HCT116 (cell line): ENCODE measurements around the gene TRMT13. TPM values are rescaled to one million over a fixed set of nuclear protein-coding genes. Genes with fewer than 3 reads are reported as not detected.
"Not testable (repeated sequence)": the region's sequence is repeated elsewhere in the genome, so short reads cannot be mapped to it uniquely, and the experiment has no call there.

Source experiments
- ATAC-seq: fragments of 200-7000 bp; cut with Tn5 transposase; 2 replicates; pipeline ENCODE4 v1.9.1; 2020; ENCODE audit warnings: mild to moderate bottlenecking, moderate library complexity
- BruUV-seq: library from RNA; stranded (reverse); fragments of 400-500 nt; replicated peaks from 2 replicates; lab custom pipeline; 2021; lab: Mats Ljungman, UMichigan
- CTCF ChIA-PET: fragments of 300-600 bp; sonication (Branson Sonifier 250); formaldehyde crosslinking; loops from one replicate; lab custom pipeline; 2021; ENCODE audit warnings: antibody characterized with exemption; lab: Charles Lee
- POLR2A ChIA-PET: fragments of 300-600, 350-600 bp; sonication (Branson Sonifier 250); formaldehyde crosslinking; loops from one replicate; lab custom pipeline; 2021; ENCODE audit warnings: antibody characterized with exemption; lab: Charles Lee
- RAD21 ChIA-PET, 2 experiments: fragments of 300-600 bp; sonication (Branson Sonifier 250); formaldehyde crosslinking; loops; one replicate each; lab custom pipeline; 2023; ENCODE audit warnings: low total read pairs in 2 of 2; ENCODE audit not compliant: uncharacterized antibody in 2 of 2, unreplicated experiment in 2 of 2, low non-redundant PET in 1 of 2; lab: Charles Lee
- DNase-seq: peaks from one replicate; pipeline ENCODE4 v3.0.0-alpha.2; 2010; ENCODE audit warnings: low read depth, low spot score
- H2AFZ ChIP-seq: fragments of 200-600 bp; shearing (Covaris generic), sonication (generic); 2 replicates; pipeline ENCODE4 v1.6.1; 2017; ENCODE audit warnings: low read depth, mixed run types, mixed read lengths, antibody characterized with exemption, low read length; ENCODE audit not compliant: poor library complexity, severe bottlenecking
- H3K27ac ChIP-seq: 2 replicates; pipeline ENCODE4 v1.5.1; 2012; ENCODE audit warnings: low read depth, low read length
- H3K27me3 ChIP-seq: fragments of 200-600 bp; sonication (generic); 2 replicates; pipeline ENCODE4 v1.6.1; 2016; ENCODE audit warnings: mixed run types, low read length, mixed read lengths; ENCODE audit not compliant: insufficient read depth
- H3K36me3 ChIP-seq, 2 experiments: fragments of 200-500 bp in 1 of 2; fragments of 200-600 bp in 1 of 2; sonication (Bioruptor generic) in 1 of 2; sonication (generic) in 1 of 2; 2 replicates each; pipeline versions ENCODE4 v1.5.1 to v1.6.1; 2014 to 2016; ENCODE audit warnings: low read length in 2 of 2, inconsistent platforms in 1 of 2, mixed read lengths in 1 of 2, mixed run types in 1 of 2; ENCODE audit not compliant: insufficient read depth in 2 of 2, control insufficient read depth in 1 of 2
- H3K4me1 ChIP-seq, 2 experiments: fragments of 200-600 bp in 1 of 2; sonication (generic) in 1 of 2; 2 replicates each; pipeline versions ENCODE4 v1.5.1 to v1.6.1; 2012 to 2017; ENCODE audit warnings: low read length in 2 of 2, inconsistent platforms in 1 of 2, mild to moderate bottlenecking in 1 of 2, mixed read lengths in 1 of 2, mixed run types in 1 of 2, moderate library complexity in 1 of 2; ENCODE audit not compliant: insufficient read depth in 2 of 2, control insufficient read depth in 1 of 2
- H3K4me2 ChIP-seq: fragments of 200-600 bp; sonication (generic); 2 replicates; pipeline ENCODE4 v1.6.1; 2017; ENCODE audit warnings: mixed run types, low read length, mixed read lengths
- H3K4me3 ChIP-seq, 2 experiments: fragments of 200-600 bp in 1 of 2; sonication (generic) in 1 of 2; replicated peaks in 1 of 2; 2 replicates each; pipeline ENCODE4 v1.5.1; 2011 to 2016; ENCODE audit warnings: low read length in 2 of 2, control low read depth in 1 of 2, low read depth in 1 of 2, mild to moderate bottlenecking in 1 of 2, mixed read lengths in 1 of 2, mixed run types in 1 of 2
- H3K79me2 ChIP-seq: fragments of 200-600 bp; sonication (generic); 2 replicates; pipeline ENCODE4 v1.6.1; 2017; ENCODE audit warnings: mild to moderate bottlenecking, mixed run types, low read length, moderate library complexity, mixed read lengths; ENCODE audit not compliant: insufficient read depth
- H3K9ac ChIP-seq: fragments of 200-600 bp; sonication (generic); 2 replicates; pipeline ENCODE4 v1.6.1; 2016; ENCODE audit warnings: low read length, mixed read lengths
- H3K9me2 ChIP-seq: fragments of 200-600 bp; sonication (generic), shearing (Covaris generic); 2 replicates; pipeline ENCODE4 v1.6.1; 2017; ENCODE audit warnings: mixed run types, mild to moderate bottlenecking, moderate library complexity; ENCODE audit not compliant: insufficient read depth
- H3K9me3 ChIP-seq, 2 experiments: fragments of 200-500 bp in 1 of 2; fragments of 200-600 bp in 1 of 2; sonication (Bioruptor generic) in 1 of 2; sonication (generic) in 1 of 2; 2 replicates each; pipeline ENCODE4 v1.6.1; 2014 to 2017; ENCODE audit warnings: low read length in 2 of 2, mixed read lengths in 2 of 2, inconsistent platforms in 1 of 2, low read depth in 1 of 2, mild to moderate bottlenecking in 1 of 2, mixed run types in 1 of 2, moderate library complexity in 1 of 2; ENCODE audit not compliant: control insufficient read depth in 1 of 2, insufficient read depth in 1 of 2
- H4K20me1 ChIP-seq: fragments of 200-600 bp; sonication (generic), shearing (Covaris generic); 2 replicates; pipeline ENCODE4 v1.6.1; 2017; ENCODE audit warnings: mixed run types, mild to moderate bottlenecking, moderate library complexity; ENCODE audit not compliant: insufficient read depth
- CBX3 ChIP-seq: IDR thresholded peaks from 2 replicates; pipeline ENCODE4 v1.6.1; 2012; ENCODE audit warnings: low read depth
- CEBPB ChIP-seq: IDR thresholded peaks from 2 replicates; pipeline ENCODE4 v1.6.1; 2012; ENCODE audit warnings: low read depth
- EGR1 ChIP-seq: IDR thresholded peaks from 2 replicates; pipeline ENCODE4 v1.6.1; 2012; ENCODE audit warnings: low read depth
- ELF1 ChIP-seq: IDR thresholded peaks from 2 replicates; pipeline ENCODE4 v1.6.1; 2012; ENCODE audit warnings: low read depth, borderline replicate concordance
- EZH2 ChIP-seq: fragments of 200-600 bp; sonication (generic); IDR thresholded peaks from 2 replicates; pipeline ENCODE4 v1.6.1; 2017; ENCODE audit warnings: antibody characterized with exemption, mixed run types
- EZH2phosphoT487 ChIP-seq: fragments of 200-600 bp; IDR thresholded peaks from 2 replicates; pipeline ENCODE4 v1.6.1; 2018; ENCODE audit warnings: antibody characterized with exemption, borderline replicate concordance
- FOSL1 ChIP-seq: IDR thresholded peaks from 2 replicates; pipeline ENCODE4 v1.6.1; 2012; ENCODE audit warnings: low read depth
- JUND ChIP-seq: IDR thresholded peaks from 2 replicates; pipeline ENCODE4 v1.6.1; 2012
- POLR2A ChIP-seq: IDR thresholded peaks from 2 replicates; pipeline ENCODE4 v1.7.0; 2011; ENCODE audit warnings: borderline replicate concordance; ENCODE audit not compliant: insufficient read depth, insufficient read length; ENCODE audit errors: extremely low read depth
- POLR2AphosphoS5 ChIP-seq: IDR thresholded peaks from 2 replicates; pipeline ENCODE4 v1.6.1; 2011; ENCODE audit warnings: mild to moderate bottlenecking, low read depth, low read length, moderate library complexity
- RAD21 ChIP-seq: IDR thresholded peaks from 2 replicates; pipeline ENCODE4 v1.6.1; 2012; ENCODE audit warnings: low read depth, mild to moderate bottlenecking
- SIN3A ChIP-seq: IDR thresholded peaks from 2 replicates; pipeline ENCODE4 v1.6.1; 2012; ENCODE audit warnings: low read depth
- TCF7L2 ChIP-seq: IDR thresholded peaks from 2 replicates; pipeline ENCODE4 v1.7.0; 2011; ENCODE audit warnings: borderline replicate concordance, inconsistent platforms; ENCODE audit not compliant: insufficient read depth, insufficient read length; ENCODE audit errors: extremely low read depth
- YY1 ChIP-seq: IDR thresholded peaks from 2 replicates; pipeline ENCODE4 v1.6.1; 2011; ENCODE audit warnings: low read length, low read depth, moderate library complexity, mild to moderate bottlenecking; ENCODE audit not compliant: insufficient replicate concordance; ENCODE audit errors: extremely low read depth
- ZFX ChIP-seq: fragments of 450-650 bp; IDR thresholded peaks from 2 replicates; pipeline ENCODE4 v1.6.1; 2017
- ZNF274 ChIP-seq: fragments of 200-500 bp; sonication (Bioruptor generic); IDR thresholded peaks from 2 replicates; pipeline ENCODE4 v1.6.1; 2014; ENCODE audit warnings: mild to moderate bottlenecking, low read depth, low read length, inconsistent platforms
- intact Hi-C: fragments of 100-400 bp; cut with micrococcal nuclease; formaldehyde crosslinking; loops from 2 replicates; pipeline ENCODE4 v1.10.0; 2022
- total RNA-seq: library from RNA; stranded (reverse); gene quantifications from one replicate; pipeline ENCODE4 v1.2.1, GENCODE V29; 2021; ENCODE audit not compliant: unreplicated experiment
- TF ChIP-seq, protein P1 (sequence below): IDR thresholded peaks from 2 replicates; pipeline ENCODE4 v1.6.1; 2012
- TF ChIP-seq, protein P2 (sequence below): IDR thresholded peaks from 2 replicates; pipeline ENCODE4 v1.6.1; 2012; ENCODE audit warnings: low read depth
- TF ChIP-seq, protein P3 (sequence below), 3 experiments: fragments of 200-600 bp in 1 of 3; sonication (generic) in 1 of 3; IDR thresholded peaks in 2 of 3; conservative IDR thresholded peaks in 1 of 3; 2 replicates each; pipeline ENCODE4 v1.5.1; 2012 to 2017; ENCODE audit warnings: low read depth in 2 of 3, low read length in 2 of 3, antibody characterized with exemption in 1 of 3, borderline replicate concordance in 1 of 3, control low read depth in 1 of 3, mild to moderate bottlenecking in 1 of 3, mixed read lengths in 1 of 3, mixed run types in 1 of 3, moderate library complexity in 1 of 3; ENCODE audit not compliant: insufficient read depth in 1 of 3

TRMT13 gene
- total RNA-seq, 1 experiment from 2014 or later: 13.2 TPM

DNA sequence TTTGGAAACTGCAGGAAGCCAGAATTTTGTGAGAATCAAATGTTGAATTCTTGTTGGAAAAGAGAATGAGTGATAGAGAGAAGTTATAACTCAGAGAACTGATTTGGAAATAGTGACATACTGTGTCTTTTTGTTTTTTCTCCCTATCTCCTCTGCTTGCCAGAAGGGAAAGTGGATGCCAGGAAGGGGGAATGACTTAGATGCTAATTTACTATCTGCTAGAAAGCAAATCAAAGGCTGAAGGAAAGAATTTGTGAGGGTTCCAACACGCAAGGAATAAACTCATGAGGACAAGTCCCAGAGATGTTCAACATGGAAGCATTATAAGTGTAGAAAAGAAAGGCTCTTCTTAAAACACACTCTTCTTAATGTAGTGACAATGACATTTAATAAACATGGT, 65.6 kb downstream of the TRMT13 start:
- H3K9me2 ChIP-seq: no peaks in the 10 kb centered on the region
- no TSS peak for BruUV-seq
- ChIA-PET POLR2A (no interaction called here), RAD21 (no interaction called here), CTCF (no interaction called here)
- no peak overlapping the region for H3K4me3 ChIP-seq
- H3K9me3 ChIP-seq: no peaks in the 10 kb centered on the region
- DNase-seq (no peak), ATAC-seq (no peak)
- no peaks in the 10 kb centered on the region for H3K4me1 ChIP-seq
- H3K9ac ChIP-seq: no peak overlapping the region
- intact Hi-C loops: no loop called here
- no peaks in the 10 kb centered on the region for H3K79me2 ChIP-seq
- no peaks in the 10 kb centered on the region for H4K20me1 ChIP-seq
- H3K27ac ChIP-seq: no peak overlapping the region
- no peak overlapping the region for H3K4me2 ChIP-seq
- no peaks in the 10 kb centered on the region for H3K36me3 ChIP-seq
- no peak overlapping the region for H2AFZ ChIP-seq
- no peaks in the 10 kb centered on the region for H3K27me3 ChIP-seq
- TF ChIP-seq SIN3A (no peak), TCF7L2 (no peak), POLR2AphosphoS5 (no peak), FOSL1 (no peak), ZFX (no peak), EZH2 (no peak), CBX3 (no peak), EZH2phosphoT487 (no peak), ELF1 (no peak), EGR1 (no peak), ZNF274 (no peak), RAD21 (no peak), CEBPB (no peak), JUND (no peak), POLR2A (no peak), YY1 (no peak)
- TF ChIP-seq, protein P1, sequence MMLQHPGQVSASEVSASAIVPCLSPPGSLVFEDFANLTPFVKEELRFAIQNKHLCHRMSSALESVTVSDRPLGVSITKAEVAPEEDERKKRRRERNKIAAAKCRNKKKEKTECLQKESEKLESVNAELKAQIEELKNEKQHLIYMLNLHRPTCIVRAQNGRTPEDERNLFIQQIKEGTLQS: no peak
- TF ChIP-seq, protein P2, sequence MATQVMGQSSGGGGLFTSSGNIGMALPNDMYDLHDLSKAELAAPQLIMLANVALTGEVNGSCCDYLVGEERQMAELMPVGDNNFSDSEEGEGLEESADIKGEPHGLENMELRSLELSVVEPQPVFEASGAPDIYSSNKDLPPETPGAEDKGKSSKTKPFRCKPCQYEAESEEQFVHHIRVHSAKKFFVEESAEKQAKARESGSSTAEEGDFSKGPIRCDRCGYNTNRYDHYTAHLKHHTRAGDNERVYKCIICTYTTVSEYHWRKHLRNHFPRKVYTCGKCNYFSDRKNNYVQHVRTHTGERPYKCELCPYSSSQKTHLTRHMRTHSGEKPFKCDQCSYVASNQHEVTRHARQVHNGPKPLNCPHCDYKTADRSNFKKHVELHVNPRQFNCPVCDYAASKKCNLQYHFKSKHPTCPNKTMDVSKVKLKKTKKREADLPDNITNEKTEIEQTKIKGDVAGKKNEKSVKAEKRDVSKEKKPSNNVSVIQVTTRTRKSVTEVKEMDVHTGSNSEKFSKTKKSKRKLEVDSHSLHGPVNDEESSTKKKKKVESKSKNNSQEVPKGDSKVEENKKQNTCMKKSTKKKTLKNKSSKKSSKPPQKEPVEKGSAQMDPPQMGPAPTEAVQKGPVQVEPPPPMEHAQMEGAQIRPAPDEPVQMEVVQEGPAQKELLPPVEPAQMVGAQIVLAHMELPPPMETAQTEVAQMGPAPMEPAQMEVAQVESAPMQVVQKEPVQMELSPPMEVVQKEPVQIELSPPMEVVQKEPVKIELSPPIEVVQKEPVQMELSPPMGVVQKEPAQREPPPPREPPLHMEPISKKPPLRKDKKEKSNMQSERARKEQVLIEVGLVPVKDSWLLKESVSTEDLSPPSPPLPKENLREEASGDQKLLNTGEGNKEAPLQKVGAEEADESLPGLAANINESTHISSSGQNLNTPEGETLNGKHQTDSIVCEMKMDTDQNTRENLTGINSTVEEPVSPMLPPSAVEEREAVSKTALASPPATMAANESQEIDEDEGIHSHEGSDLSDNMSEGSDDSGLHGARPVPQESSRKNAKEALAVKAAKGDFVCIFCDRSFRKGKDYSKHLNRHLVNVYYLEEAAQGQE: no peak
- TF ChIP-seq, protein P3, sequence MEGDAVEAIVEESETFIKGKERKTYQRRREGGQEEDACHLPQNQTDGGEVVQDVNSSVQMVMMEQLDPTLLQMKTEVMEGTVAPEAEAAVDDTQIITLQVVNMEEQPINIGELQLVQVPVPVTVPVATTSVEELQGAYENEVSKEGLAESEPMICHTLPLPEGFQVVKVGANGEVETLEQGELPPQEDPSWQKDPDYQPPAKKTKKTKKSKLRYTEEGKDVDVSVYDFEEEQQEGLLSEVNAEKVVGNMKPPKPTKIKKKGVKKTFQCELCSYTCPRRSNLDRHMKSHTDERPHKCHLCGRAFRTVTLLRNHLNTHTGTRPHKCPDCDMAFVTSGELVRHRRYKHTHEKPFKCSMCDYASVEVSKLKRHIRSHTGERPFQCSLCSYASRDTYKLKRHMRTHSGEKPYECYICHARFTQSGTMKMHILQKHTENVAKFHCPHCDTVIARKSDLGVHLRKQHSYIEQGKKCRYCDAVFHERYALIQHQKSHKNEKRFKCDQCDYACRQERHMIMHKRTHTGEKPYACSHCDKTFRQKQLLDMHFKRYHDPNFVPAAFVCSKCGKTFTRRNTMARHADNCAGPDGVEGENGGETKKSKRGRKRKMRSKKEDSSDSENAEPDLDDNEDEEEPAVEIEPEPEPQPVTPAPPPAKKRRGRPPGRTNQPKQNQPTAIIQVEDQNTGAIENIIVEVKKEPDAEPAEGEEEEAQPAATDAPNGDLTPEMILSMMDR (IDR thresholded peaks at IDR 0.05 in 2 of 3, conservative IDR thresholded peaks at IDR 0.05 in 1 of 3; ENCODE audit: borderline replicate concordance in 1 of 3, insufficient read depth in 1 of 3, low read depth in 2 of 3, low read length in 2 of 3): no peak

DNA sequence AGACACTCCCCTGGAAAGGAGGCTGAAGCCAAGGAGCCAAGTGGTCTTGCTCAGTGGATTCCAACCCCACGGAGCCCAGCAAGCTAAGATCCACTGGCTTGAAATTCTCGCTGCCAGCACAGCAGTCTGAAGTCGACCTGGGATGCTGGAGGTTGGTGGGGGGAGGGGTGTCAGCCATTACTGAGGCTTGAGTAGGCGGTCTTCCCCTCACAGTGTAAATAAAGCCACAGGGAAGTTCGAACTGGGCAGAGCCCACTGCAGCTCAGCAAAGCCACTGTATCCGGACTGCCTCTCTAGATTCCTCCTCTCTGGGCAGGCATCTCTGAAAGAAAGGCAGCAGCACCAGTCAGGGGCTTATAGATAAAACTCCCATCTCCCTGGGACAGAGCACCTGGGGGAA, 67.1 kb downstream of the TRMT13 start:
- H4K20me1 ChIP-seq, CTCF ChIA-PET, H3K4me3 ChIP-seq, intact Hi-C loops, ATAC-seq, BruUV-seq, H3K79me2 ChIP-seq, POLR2A ChIA-PET, H3K36me3 ChIP-seq, DNase-seq, H3K9me3 ChIP-seq, H3K4me1 ChIP-seq, RAD21 ChIA-PET, H3K27ac ChIP-seq, H3K9ac ChIP-seq, H3K27me3 ChIP-seq, H3K9me2 ChIP-seq, H3K4me2 ChIP-seq, H2AFZ ChIP-seq: not testable (repeated sequence)
